Measurements from ENCODE around the gene RBM43. TPM values are rescaled to one million over a fixed set of nuclear protein-coding genes. Genes with fewer than 3 reads are reported as not detected.

Gene RBM43
- total RNA-seq, 4 donors from 2014 or later = 0.51 to 1.9 (median 0.92) TPM

DNA sequence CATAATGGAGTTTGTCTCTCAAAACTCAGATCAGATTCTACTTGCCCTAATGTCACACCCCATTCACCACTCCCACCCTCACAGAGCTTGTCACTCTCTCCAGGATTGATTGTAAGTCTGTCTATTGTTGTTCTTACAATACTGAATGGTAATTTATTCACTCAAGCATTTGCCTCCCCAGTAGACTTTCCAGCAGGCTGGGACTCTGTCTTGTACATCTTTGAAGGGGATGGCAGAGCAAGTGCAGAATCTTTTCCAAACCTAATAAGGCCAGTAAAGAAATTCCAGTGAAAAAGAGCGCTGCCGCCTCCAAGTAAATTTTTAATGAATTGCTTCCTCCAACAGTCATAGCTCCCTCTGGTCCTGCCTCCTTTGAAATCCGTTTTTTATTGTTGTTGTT is 56.9 kb downstream of the RBM43 start:
- intact Hi-C loops (cut with DNase I; ENCODE audit: low total_unique reads) = no loop called here
- Histone ChIP-seq H3K4me3 (no peak overlapping the region), H3K27ac (no peak overlapping the region), H3K27me3 (no peaks in the 10 kb centered on the region), H3K36me3 (no peaks in the 10 kb centered on the region), H3K9me3 (no peaks in the 10 kb centered on the region), H3K4me1 (no peaks in the 10 kb centered on the region)
- ATAC-seq (no peak), DNase-seq (no peak)
- TF ChIP-seq POLR2A (IDR thresholded peaks at IDR 0.05) = no peak
- TF ChIP-seq, protein P1, sequence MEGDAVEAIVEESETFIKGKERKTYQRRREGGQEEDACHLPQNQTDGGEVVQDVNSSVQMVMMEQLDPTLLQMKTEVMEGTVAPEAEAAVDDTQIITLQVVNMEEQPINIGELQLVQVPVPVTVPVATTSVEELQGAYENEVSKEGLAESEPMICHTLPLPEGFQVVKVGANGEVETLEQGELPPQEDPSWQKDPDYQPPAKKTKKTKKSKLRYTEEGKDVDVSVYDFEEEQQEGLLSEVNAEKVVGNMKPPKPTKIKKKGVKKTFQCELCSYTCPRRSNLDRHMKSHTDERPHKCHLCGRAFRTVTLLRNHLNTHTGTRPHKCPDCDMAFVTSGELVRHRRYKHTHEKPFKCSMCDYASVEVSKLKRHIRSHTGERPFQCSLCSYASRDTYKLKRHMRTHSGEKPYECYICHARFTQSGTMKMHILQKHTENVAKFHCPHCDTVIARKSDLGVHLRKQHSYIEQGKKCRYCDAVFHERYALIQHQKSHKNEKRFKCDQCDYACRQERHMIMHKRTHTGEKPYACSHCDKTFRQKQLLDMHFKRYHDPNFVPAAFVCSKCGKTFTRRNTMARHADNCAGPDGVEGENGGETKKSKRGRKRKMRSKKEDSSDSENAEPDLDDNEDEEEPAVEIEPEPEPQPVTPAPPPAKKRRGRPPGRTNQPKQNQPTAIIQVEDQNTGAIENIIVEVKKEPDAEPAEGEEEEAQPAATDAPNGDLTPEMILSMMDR (IDR thresholded peaks at IDR 0.05 in 4 of 5, conservative IDR thresholded peaks at IDR 0.05 in 1 of 5) = no peak
- in situ Hi-C loops (cut with MboI; ENCODE audit: low sequenced_read_pairs in 4 of 4) = no loop called here

DNA sequence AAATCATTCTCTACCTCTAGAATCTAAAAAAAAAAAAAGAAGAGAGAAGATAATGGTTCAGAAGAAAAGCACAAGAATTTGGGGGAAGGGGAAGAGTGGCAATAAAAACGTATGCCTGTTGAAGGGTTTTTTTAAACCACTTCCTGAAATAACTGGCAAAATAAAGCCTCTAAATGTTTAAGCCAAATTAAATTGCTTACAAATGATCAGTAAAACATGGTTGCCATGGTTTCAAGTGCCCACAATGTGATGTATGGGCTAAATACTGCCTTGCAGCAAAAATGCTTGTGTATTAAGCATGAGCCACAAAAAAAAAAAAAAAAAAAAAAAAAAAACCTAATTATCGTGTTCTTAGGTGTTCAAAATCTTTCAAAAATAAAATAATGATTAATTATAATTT is 60.8 kb downstream of the RBM43 start:
- DNase-seq (no peak), ATAC-seq (no peak)
- no peak overlapping the region for H3K27ac ChIP-seq
- no peaks in the 10 kb centered on the region for H3K4me1 ChIP-seq
- TF ChIP-seq POLR2A (IDR thresholded peaks at IDR 0.05) = no peak
- TF ChIP-seq, protein P1 (IDR thresholded peaks at IDR 0.05 in 4 of 5, conservative IDR thresholded peaks at IDR 0.05 in 1 of 5) = no peak
- no peaks in the 10 kb centered on the region for H3K9me3 ChIP-seq
- no peak overlapping the region for H3K4me3 ChIP-seq
- intact Hi-C loops (cut with DNase I; ENCODE audit: low total_unique reads) (no loop called here), in situ Hi-C loops (cut with MboI; ENCODE audit: low sequenced_read_pairs in 4 of 4) (no loop called here)
- no peaks in the 10 kb centered on the region for H3K36me3 ChIP-seq
- no peaks in the 10 kb centered on the region for H3K27me3 ChIP-seq

DNA sequence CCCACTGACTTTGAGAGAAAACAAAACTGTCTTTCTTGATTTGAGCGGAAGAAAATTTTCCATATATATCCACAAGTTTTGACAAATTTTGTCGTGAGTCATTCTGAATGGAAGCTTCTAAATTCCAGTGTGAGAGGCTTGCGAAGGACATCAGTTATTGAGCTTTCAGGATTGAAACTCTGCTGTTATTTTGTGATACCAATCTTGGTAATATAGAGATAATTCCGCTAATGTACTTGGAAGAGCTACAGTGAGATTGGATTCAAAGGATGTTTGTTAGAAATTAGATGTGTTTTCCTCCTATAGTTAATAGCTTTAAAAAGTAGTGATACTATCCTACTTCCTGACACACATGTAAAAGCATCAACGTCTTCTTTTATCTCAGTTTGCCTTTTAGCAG is 61.4 kb downstream of the RBM43 start:
- in situ Hi-C loops (cut with MboI; ENCODE audit: low sequenced_read_pairs in 4 of 4) (no loop called here), intact Hi-C loops (cut with DNase I; ENCODE audit: low total_unique reads) (no loop called here)
- no peak for ATAC-seq
- DNase-seq = no peak
- no peaks in the 10 kb centered on the region for H3K4me1 ChIP-seq
- H3K36me3 ChIP-seq = no peaks in the 10 kb centered on the region
- H3K27me3 ChIP-seq = no peaks in the 10 kb centered on the region
- TF ChIP-seq POLR2A (IDR thresholded peaks at IDR 0.05) = no peak
- TF ChIP-seq, protein P1 (IDR thresholded peaks at IDR 0.05 in 4 of 5, conservative IDR thresholded peaks at IDR 0.05 in 1 of 5) = no peak
- no peak overlapping the region for H3K4me3 ChIP-seq
- H3K27ac ChIP-seq = no peak overlapping the region
- no peaks in the 10 kb centered on the region for H3K9me3 ChIP-seq

- Histone ChIP-seq H3K4me3 (no peak overlapping the region), H3K4me1 (no peaks in the 10 kb centered on the region), H3K9me3 (no peaks in the 10 kb centered on the region), H3K27ac (no peak overlapping the region), H3K27me3 (no peaks in the 10 kb centered on the region), H3K36me3 (no peaks in the 10 kb centered on the region)
- intact Hi-C loops (cut with DNase I; ENCODE audit: low total_unique reads) (no loop called here), in situ Hi-C loops (cut with MboI; ENCODE audit: low sequenced_read_pairs in 4 of 4) (no loop called here)
- TF ChIP-seq, protein P1 (IDR thresholded peaks at IDR 0.05 in 4 of 5, conservative IDR thresholded peaks at IDR 0.05 in 1 of 5) = no peak
- no peak for TF ChIP-seq POLR2A (IDR thresholded peaks at IDR 0.05)
- no peak for ATAC-seq
- DNase-seq = no peak
Measured at GRCh38 chr2:151198645-151199044, 63.0 kb downstream of the RBM43 start.

Other genes starting within 250 kb of the RBM43 start
- 1 to 10 TPM in 2 of 4 donors, under 1 TPM in 2; 0.62 to 4.6 (median 1.4) TPM for gene NMI, start 27.8 kb upstream of the RBM43 start, total RNA-seq
- 1 to 10 TPM in 2 of 4 donors, under 1 TPM in 1, not detected in 1; 0.88 to 2.4 (median 1.9) TPM for gene TNFAIP6, start 95.7 kb upstream of the RBM43 start, total RNA-seq
- 10 to 100 TPM; 22.6 to 28.7 (median 25.7) TPM for gene RIF1, start 148.0 kb upstream of the RBM43 start, total RNA-seq